ENCODE measurements around the gene C4orf33. TPM values are rescaled to one million over a fixed set of nuclear protein-coding genes. Genes with fewer than 3 reads are reported as not detected.

Gene C4orf33
- total RNA-seq, 2 experiments from 2014 or later, result 13.6 to 14.6 TPM

DNA sequence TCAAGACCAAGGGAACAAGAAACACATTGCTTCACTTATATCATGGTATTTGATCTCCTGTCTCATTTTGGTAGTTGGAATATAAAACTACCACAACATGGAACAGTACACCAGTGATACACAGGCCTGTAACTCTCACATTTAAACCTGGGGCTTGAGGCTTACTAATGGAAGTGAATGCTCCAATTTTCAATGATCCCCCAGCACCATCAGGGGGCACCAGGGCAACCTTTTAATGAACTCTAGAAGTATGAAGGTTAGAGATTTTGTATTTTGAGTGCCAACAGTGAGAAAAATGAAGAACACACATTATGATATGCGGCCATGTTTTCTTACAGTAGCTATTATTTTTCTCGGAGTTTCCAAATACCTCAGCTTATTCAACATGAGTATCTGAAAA, 50.7 kb downstream of the C4orf33 start:
- Mint-ChIP-seq H3K27ac (no peak overlapping the region), H3K36me3 (no peaks in the 10 kb centered on the region), H3K4me3 (no peak overlapping the region), H3K27me3 (no peaks in the 10 kb centered on the region), H3K9me3 (no peaks in the 10 kb centered on the region), H3K4me1 (no peaks in the 10 kb centered on the region)
- DNase-seq, result no peak

- H3K4me1 Mint-ChIP-seq, result no peaks in the 10 kb centered on the region
- no peak overlapping the region for H3K27ac Mint-ChIP-seq
- H3K4me3 Mint-ChIP-seq, result no peak overlapping the region
- DNase-seq, result no peak
- H3K9me3 Mint-ChIP-seq, result no peaks in the 10 kb centered on the region
- no peaks in the 10 kb centered on the region for H3K36me3 Mint-ChIP-seq
- no peaks in the 10 kb centered on the region for H3K27me3 Mint-ChIP-seq
Measured at GRCh38 chr4:129148892-129149291, 52.9 kb downstream of the C4orf33 start.

GRCh38 chr4:129149906-129150305, 54.0 kb downstream of the C4orf33 start:
- no peaks in the 10 kb centered on the region for H3K9me3 Mint-ChIP-seq
- H3K27ac Mint-ChIP-seq, result no peak overlapping the region
- H3K4me3 Mint-ChIP-seq, result no peak overlapping the region
- H3K36me3 Mint-ChIP-seq, result no peaks in the 10 kb centered on the region
- no peaks in the 10 kb centered on the region for H3K27me3 Mint-ChIP-seq
- no peaks in the 10 kb centered on the region for H3K4me1 Mint-ChIP-seq
- DNase-seq, result no peak

DNA sequence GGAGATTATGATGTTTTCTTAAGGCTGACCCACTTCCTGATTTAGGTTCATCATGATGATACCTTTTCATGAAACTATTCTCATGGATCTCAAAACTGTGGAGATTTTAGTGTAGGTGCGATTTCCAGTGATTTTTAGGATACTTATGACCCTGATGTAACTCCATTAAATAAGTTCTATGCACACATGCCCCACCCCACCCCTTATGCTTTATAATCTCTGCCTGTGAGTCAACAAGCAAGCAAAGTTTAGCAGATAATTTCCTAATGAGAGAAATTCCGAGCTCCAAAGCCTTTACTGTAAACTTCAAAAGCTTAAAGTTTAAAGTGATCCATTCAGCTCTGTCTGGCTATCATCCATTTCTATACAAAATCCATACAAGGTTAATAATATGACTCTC, 56.4 kb downstream of the C4orf33 start:
- DNase-seq, result no peak
- no peak overlapping the region for H3K4me3 Mint-ChIP-seq
- peaks cover 1% of the 10 kb centered on the region for H3K9me3 Mint-ChIP-seq
- no peaks in the 10 kb centered on the region for H3K36me3 Mint-ChIP-seq
- H3K27ac Mint-ChIP-seq, result no peak overlapping the region
- no peaks in the 10 kb centered on the region for H3K27me3 Mint-ChIP-seq
- H3K4me1 Mint-ChIP-seq, result no peaks in the 10 kb centered on the region

DNA sequence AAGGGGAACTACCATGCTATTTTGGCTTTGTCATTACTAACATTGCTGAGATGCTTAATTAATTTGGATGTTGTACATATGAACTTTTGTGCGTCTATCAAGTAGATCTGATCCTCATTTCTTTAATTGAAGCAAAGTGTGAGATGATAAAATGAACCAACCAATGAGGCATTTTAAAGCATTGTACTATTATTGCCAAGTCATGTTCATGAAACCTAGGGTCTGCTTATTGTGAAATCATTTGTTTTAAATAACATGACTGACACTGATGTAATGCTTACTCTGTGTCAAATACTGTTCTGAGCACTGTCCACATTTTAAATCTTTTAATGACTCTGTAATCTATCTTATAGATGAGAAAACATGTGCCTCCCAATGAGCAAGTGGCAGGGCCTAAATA, 57.7 kb downstream of the C4orf33 start:
- no peak for DNase-seq
- Mint-ChIP-seq H3K27ac (no peak overlapping the region), H3K4me3 (no peak overlapping the region), H3K9me3 (peaks cover 1% of the 10 kb centered on the region), H3K27me3 (no peaks in the 10 kb centered on the region), H3K4me1 (no peaks in the 10 kb centered on the region), H3K36me3 (no peaks in the 10 kb centered on the region)

GRCh38 chr4:129162450-129162849, 66.5 kb downstream of the C4orf33 start:
- Mint-ChIP-seq H3K9me3 (peaks cover 1% of the 10 kb centered on the region), H3K27ac (no peak overlapping the region), H3K4me3 (no peak overlapping the region), H3K36me3 (no peaks in the 10 kb centered on the region), H3K27me3 (peaks cover 29% of the 10 kb centered on the region), H3K4me1 (no peaks in the 10 kb centered on the region)
- no peak for DNase-seq

DNA sequence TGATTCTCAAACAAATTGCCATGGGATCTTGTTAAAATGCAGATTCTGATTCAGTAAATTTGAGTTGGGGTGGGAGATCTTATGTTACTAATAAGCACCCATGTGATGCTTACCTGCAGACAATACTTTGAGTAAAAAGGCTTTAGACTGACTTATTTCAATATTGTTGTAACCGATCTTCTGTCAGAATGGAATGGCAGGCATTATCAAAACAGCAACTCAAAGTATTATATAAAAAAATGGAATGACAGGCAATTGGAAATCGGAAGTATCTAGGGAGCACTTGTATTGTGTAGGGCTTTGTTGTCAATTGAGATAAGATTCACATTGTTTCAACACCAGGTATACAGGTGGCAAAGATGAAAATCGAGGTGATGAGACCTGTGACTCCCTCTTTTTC, 67.5 kb downstream of the C4orf33 start:
- Mint-ChIP-seq H3K27me3 (peaks cover 33% of the 10 kb centered on the region), H3K4me3 (no peak overlapping the region), H3K9me3 (peaks cover 1% of the 10 kb centered on the region), H3K4me1 (no peaks in the 10 kb centered on the region), H3K27ac (no peak overlapping the region), H3K36me3 (no peaks in the 10 kb centered on the region)
- DNase-seq, result no peak

GRCh38 chr4:129164243-129164642, 68.3 kb downstream of the C4orf33 start:
- H3K4me3 Mint-ChIP-seq, result no peak overlapping the region
- no peaks in the 10 kb centered on the region for H3K4me1 Mint-ChIP-seq
- H3K27ac Mint-ChIP-seq, result no peak overlapping the region
- no peaks in the 10 kb centered on the region for H3K36me3 Mint-ChIP-seq
- H3K9me3 Mint-ChIP-seq, result peaks cover 1% of the 10 kb centered on the region
- H3K27me3 Mint-ChIP-seq, result peaks cover 37% of the 10 kb centered on the region
- DNase-seq, result no peak

Other genes with a start within 250 kb of the C4orf33 start
- gene SCLT1, start 2.6 kb upstream of the C4orf33 start, total RNA-seq, result 10 to 100 TPM; 19.2 to 19.7 TPM